Esophagus muscularis mucosa (tissue), 3 donors: Measurements from ENCODE around the gene RCC2.

Experiments used
- POLR2A ChIP-seq: fragments of 450-650 bp; IDR thresholded peaks from one replicate; pipeline ENCODE4 v1.6.1; 2017; ENCODE audit warnings: antibody characterized with exemption, moderate library complexity, mild to moderate bottlenecking, low read depth
- TF ChIP-seq, protein P1 (sequence below), 3 experiments: fragments of 200-600 bp in 2 of 3; fragments of 450-650 bp in 1 of 3; sonication (generic) in 2 of 3; IDR thresholded peaks; one replicate each; pipeline ENCODE4 v1.5.1; 2017 to 2019; ENCODE audit warnings: antibody characterized with exemption in 3 of 3, mild to moderate bottlenecking in 2 of 3, moderate library complexity in 1 of 3

DNA sequence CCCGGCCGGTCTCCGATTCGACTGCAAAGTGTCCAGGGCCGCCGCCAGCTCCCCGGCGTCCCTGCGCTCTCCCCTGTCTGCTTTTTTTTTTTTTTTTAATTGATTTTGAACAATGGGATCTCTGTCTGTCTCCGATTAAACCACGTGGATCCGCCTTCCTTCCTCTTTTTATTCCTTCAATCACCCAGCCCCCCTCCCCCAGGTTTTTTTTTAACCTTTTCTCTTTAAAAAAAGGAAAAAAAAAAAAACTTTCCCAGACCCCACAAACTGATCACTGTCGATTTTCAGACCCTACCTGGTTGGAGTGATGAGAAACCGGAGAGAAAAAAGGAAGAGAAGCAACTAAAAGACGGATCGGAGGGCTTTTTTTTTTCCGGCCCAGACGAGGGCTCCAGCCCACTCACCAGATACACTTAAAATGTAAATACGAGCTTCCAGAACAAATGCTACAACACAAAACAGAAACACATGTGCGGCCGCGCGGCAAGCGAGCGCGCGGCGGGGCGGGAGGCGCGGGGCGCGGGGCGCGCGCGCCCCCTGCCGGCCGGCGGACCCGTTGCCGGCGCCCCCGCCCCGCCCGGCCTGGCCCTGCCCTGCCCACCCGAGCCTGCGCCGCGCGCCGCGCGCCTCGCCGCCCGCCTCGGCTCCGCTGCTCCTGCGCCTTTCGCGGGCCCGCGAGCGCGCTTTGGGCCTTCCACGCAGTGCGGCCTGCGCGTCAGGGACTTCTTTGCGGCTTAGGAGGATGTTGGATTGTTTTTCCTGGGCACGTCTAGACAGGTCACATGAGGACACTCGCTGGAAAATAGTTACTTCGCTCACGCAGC lies at the start of gene RCC2:
- TF ChIP-seq POLR2A = no peak
- TF ChIP-seq, protein P1, sequence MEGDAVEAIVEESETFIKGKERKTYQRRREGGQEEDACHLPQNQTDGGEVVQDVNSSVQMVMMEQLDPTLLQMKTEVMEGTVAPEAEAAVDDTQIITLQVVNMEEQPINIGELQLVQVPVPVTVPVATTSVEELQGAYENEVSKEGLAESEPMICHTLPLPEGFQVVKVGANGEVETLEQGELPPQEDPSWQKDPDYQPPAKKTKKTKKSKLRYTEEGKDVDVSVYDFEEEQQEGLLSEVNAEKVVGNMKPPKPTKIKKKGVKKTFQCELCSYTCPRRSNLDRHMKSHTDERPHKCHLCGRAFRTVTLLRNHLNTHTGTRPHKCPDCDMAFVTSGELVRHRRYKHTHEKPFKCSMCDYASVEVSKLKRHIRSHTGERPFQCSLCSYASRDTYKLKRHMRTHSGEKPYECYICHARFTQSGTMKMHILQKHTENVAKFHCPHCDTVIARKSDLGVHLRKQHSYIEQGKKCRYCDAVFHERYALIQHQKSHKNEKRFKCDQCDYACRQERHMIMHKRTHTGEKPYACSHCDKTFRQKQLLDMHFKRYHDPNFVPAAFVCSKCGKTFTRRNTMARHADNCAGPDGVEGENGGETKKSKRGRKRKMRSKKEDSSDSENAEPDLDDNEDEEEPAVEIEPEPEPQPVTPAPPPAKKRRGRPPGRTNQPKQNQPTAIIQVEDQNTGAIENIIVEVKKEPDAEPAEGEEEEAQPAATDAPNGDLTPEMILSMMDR (IDR thresholded peaks at IDR 0.05) = peak in 1 of 3 experiments; percentile 24
